ENCODE data around the gene C10orf62. TPM values are rescaled to one million over a fixed set of nuclear protein-coding genes. Genes with fewer than 3 reads are reported as not detected.

C10orf62 gene
- total RNA-seq, 4 donors from 2014 or later = not detected

DNA sequence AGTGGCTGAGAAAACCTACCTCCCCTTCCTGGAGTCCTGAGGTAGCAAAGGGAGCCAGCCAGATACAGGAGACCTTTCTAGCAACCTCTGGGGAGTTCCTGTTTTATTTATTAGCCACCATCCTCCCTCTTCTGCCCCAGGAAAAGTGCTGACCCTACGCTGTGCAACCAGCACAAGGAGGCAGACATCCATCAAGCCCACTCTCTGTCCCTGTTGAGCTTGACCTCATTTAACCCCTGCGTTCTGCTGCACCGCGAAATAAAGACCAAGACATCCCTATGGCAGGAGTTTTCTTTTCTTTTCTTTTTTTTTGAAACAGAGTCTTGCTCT lies 42.3 kb upstream of the C10orf62 start:
- DNase-seq = no peak
- TF ChIP-seq, protein P1, sequence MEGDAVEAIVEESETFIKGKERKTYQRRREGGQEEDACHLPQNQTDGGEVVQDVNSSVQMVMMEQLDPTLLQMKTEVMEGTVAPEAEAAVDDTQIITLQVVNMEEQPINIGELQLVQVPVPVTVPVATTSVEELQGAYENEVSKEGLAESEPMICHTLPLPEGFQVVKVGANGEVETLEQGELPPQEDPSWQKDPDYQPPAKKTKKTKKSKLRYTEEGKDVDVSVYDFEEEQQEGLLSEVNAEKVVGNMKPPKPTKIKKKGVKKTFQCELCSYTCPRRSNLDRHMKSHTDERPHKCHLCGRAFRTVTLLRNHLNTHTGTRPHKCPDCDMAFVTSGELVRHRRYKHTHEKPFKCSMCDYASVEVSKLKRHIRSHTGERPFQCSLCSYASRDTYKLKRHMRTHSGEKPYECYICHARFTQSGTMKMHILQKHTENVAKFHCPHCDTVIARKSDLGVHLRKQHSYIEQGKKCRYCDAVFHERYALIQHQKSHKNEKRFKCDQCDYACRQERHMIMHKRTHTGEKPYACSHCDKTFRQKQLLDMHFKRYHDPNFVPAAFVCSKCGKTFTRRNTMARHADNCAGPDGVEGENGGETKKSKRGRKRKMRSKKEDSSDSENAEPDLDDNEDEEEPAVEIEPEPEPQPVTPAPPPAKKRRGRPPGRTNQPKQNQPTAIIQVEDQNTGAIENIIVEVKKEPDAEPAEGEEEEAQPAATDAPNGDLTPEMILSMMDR (IDR thresholded peaks at IDR 0.05) = no peak
- TF ChIP-seq POLR2A (IDR thresholded peaks at IDR 0.05) = no peak
- no peak overlapping the region for H3K4me3 ChIP-seq
- no peak overlapping the region for H3K27ac ChIP-seq
- no peaks in the 10 kb centered on the region for H3K27me3 ChIP-seq
- no peaks in the 10 kb centered on the region for H3K9me3 ChIP-seq
- H3K4me1 ChIP-seq = peaks cover 0 to 13% (median 0%) of the 10 kb centered on the region in 4 donors
- no peaks in the 10 kb centered on the region for H3K36me3 ChIP-seq

DNA sequence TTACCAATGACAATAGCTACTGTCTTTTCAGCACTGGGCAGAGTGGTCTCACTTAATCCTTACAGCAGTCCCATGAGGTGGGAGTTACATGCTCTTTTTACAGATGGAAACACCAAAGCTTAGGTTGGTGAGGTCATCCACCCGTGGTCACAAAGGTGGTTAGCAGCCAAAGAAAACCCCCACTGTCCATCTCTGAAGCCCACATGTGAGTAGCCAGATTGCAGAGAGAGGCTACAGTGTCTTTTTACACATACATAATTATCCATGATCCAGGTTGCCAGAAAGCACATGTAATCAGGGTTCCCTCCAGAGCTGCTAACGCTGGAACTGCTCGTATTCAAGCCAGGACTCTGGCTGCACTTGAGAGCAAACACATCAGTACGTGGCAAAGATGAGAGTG lies 41.6 kb upstream of the C10orf62 start:
- Histone ChIP-seq H3K27ac (no peak overlapping the region), H3K4me3 (no peak overlapping the region), H3K36me3 (no peaks in the 10 kb centered on the region), H3K27me3 (no peaks in the 10 kb centered on the region), H3K9me3 (no peaks in the 10 kb centered on the region), H3K4me1 (peaks cover 0 to 6% (median 0%) of the 10 kb centered on the region in 4 donors)
- DNase-seq = no peak
- no peak for TF ChIP-seq POLR2A (IDR thresholded peaks at IDR 0.05)
- TF ChIP-seq, protein P1 (IDR thresholded peaks at IDR 0.05) = no peak

DNA sequence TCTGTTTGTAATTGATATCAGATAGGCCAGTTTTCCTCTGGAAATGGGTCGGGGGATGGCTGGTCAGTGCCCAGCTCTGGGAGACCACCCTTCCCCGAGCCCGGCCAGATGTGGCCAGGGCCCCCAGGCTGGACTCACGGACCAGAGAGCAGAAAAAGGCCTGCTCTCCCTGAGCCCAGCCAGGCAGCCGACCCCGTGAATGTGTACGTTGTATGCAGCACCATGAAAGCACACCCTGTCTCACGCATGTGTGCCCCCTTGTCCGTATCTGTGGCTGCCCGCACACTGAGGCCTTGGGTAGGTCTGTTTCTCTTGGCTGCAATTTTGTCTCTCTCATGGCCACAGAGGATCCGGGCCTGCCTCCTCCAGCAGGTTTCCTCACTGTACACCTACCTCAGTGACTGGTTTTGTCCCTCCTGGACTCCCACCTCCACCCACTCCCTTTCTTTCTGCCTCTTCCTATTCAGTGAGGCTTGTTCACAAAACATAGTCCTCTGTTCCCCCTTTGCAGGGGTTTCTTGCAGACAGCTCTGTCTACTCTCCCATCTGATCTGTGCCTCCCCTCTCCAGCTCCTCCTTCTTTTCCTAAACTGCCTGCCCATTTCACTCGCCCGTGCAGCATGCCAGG lies 40.6 kb upstream of the C10orf62 start:
- H3K36me3 ChIP-seq = no peaks in the 10 kb centered on the region
- no peaks in the 10 kb centered on the region for H3K27me3 ChIP-seq
- no peak overlapping the region for H3K4me3 ChIP-seq
- TF ChIP-seq POLR2A (IDR thresholded peaks at IDR 0.05) = no peak
- TF ChIP-seq, protein P1 (IDR thresholded peaks at IDR 0.05) = no peak
- H3K9me3 ChIP-seq = no peaks in the 10 kb centered on the region
- H3K27ac ChIP-seq = no peak overlapping the region
- DNase-seq = no peak
- H3K4me1 ChIP-seq = no peaks in the 10 kb centered on the region

DNA sequence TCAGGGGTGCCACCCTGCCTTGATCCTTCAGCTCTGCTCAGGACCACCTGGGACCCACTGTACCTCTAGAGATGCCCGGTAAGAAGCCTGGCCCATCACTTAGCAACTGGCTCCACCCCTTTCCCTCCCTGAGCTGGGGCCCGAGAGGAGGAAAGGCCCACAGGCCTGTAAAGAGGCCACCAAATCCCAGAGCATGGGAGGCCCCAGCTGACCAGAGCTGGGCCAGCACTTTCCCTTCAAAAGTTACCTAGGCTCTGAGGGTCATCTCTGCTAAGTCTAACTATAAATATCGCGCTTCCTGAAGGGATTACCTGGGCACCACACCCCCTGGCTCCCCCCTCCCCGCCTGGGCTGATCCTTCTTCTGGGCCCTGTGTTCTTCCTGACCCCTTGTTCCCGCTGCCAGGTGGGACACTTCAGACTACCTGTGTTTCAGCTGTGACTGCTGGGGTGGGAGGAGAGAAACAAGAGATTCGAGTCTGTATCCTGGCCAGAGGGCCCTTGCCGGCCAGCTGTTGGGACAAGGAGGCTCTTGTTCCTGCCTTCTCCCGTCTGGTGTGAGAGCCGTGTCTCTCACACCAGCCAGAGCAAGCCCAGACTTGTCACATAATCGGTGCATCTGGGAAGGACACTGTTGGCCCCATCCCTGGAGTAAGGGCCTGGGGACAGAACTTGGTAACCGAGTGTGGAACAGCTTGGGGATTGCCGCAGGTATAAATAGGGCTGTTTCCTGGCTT lies 39.8 kb upstream of the C10orf62 start:
- Histone ChIP-seq H3K4me1 (no peaks in the 10 kb centered on the region), H3K4me3 (no peak overlapping the region), H3K36me3 (no peaks in the 10 kb centered on the region), H3K27ac (no peak overlapping the region), H3K27me3 (no peaks in the 10 kb centered on the region), H3K9me3 (no peaks in the 10 kb centered on the region)
- TF ChIP-seq, protein P1 (IDR thresholded peaks at IDR 0.05) = no peak
- TF ChIP-seq POLR2A (IDR thresholded peaks at IDR 0.05) = no peak
- DNase-seq = no peak

DNA sequence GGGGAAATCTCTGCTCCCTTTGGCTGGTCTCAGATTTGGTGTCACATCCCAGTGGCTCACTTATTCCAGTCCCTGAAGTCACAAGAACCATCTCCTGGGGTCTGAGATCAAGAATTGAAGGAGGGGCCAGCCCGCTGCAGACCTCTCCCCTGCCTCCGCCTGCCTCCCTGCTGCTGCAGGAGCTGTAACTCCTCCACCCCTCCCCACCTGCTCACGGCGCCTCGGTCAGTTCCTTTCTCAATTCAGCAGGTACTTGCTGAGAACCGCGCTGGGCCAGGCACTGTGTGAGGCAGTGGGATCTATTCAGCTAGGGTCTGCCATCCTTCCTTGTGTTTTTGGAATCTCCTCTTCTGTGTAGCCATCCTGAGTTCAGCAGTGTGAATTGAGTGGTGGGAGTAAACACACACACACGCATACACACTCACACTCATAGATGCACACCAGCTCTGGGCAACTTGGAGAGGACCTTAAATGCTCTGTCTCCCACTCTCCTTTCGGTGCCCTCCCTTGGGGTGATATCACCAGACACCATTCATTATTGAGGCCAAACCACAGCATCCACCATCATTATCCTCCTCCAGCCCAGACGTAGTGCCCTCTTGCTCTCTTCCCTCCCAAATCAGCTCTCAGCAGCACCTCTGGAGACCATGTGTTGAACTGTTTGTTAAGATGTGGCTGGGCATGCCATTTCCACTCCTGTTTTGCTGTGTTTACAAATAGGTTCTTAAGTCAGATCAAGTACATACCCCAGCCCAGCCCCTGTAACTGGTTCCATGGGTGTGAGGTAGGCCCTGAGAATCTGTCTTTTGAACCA lies 39.0 kb upstream of the C10orf62 start:
- no peaks in the 10 kb centered on the region for H3K27me3 ChIP-seq
- H3K27ac ChIP-seq = no peak overlapping the region
- no peaks in the 10 kb centered on the region for H3K4me1 ChIP-seq
- no peak overlapping the region for H3K4me3 ChIP-seq
- H3K9me3 ChIP-seq = no peaks in the 10 kb centered on the region
- H3K36me3 ChIP-seq = no peaks in the 10 kb centered on the region
- TF ChIP-seq POLR2A (IDR thresholded peaks at IDR 0.05) = no peak
- TF ChIP-seq, protein P1 (IDR thresholded peaks at IDR 0.05) = no peak
- DNase-seq = no peak
